ENCODE results near the gene CCDC178.
"Not testable (repeated sequence)": the region's sequence is repeated elsewhere in the genome, so short reads cannot be mapped to it uniquely, and the experiment has no call there.

The CCDC178 gene

DNA sequence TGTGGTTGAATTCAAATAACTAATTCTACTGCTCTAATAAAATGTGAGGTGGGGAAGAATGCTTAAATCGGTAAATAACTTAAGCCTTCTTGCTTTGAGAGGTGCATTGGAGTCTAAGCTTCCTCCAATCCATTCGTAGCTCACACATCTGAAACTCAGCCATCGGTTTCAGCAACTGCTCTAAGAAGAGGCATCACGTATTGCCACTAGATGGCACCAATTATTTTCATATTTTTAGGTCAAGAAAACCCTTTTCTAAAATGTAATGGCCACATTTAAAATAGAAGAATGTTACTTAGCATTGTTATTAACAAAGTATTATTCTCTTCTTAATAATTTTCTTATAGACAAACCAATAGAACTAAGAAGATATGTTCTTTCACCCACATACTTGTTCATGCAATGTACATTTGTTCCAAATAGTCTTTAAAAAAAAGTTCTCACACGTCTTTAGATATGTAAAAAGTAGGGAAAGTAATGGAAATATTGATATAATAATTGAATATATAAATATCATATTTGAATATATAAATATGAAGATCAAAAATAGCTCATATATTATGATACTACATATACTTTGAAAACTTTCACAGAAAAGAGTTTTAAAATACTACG lies 229.8 kb downstream of the CCDC178 start:
- DNase-seq = peak; percentile 88

DNA sequence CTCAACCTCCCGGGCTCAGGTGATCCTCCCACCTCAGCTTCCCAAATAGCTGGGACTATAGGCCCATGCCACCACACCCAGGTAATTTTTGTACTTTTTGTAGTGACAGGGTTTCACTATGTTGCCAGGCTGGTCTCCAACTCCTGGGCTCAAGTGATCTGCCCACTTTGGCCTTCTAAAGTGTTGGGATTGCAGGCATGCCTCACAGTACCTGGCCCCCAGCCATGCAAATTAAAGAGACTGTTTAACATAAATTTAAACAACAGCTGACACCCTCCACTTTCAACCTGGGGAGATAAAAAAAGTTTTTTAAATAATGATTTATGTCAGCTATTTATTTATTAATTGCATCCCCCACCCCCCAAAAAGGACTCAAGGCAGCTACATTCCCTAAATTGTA lies 234.7 kb downstream of the CCDC178 start:
- DNase-seq = no peak

DNA sequence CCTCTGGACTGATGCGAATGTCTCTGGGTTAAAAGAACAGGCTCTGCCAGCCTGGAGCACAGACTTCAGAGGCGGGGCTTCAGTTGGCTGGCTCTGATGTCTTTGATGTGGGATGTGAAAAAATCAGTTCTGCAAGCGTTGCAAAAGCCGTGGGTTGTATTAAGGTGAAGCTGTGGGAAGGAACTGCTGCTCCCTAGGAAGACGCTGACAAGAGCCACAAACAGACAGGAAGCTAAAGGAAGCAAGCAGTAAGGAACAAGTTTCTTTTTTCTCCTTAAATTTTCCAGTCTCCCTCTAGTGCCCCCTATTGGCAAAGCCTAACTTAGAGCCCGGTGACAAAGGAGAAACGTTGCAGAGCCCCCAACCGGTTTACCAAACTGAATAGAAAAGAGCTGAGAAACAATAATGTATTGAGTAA lies 239.0 kb downstream of the CCDC178 start:
- peak; percentile 24 for DNase-seq

DNA sequence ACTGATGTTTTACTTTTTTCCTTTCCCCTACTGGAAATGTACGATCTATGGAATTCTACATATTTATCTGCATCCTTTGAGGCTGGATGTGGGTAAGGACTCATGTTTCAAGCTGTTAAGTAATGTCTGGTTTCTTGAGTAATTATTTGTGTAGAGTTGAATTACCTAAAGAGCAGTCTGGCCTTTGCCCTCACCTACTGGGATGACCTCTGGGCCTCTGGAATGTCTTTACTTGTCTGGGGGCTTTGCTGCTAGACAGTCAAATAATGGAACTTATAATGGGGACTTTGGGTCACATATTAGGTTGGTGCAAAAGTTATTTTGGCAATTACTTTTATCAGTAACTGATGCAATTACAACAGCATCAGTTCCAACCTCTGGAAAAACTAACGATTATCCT lies 244.7 kb downstream of the CCDC178 start:
- DNase-seq = no peak

DNA sequence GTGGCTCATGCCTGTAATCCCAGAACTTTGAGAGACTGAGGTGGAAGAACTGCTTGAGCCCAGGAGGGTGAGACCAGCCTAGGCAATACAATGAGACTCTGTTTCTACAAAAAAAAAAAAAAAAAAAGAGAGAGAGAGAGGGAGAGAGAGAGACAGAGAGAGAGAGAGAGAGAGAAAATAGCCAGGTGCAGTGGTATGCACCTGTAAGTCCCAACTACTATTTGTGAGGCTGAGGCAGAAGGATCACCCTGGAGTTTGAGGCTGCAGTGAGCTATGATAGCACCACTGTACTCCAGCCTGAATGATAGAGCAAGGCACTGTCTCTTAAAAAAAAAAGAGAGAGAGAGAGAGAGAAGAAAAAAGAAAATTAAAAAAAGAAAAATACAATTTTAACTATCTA lies 245.7 kb downstream of the CCDC178 start:
- no peak for DNase-seq

DNA sequence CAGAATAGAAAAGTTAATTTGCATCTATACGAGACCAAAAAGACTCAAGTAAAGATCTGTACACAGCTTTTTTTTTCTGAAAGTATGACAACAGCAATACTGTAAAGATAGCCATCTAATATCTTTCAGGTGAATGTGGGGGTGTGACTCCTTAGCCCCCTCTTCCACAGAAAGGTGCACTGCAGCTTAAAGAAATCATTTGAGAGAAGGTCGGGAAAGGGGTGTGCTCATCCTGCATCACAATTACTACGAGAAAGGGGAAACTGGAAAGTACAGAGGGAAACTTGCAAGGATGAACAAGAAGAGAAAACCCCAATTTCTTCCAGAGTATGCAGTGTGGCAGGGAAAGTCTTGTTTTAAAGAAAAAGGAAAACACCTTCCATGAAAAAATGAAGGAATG lies 255.6 kb downstream of the CCDC178 start:
- no peak for DNase-seq

DNA sequence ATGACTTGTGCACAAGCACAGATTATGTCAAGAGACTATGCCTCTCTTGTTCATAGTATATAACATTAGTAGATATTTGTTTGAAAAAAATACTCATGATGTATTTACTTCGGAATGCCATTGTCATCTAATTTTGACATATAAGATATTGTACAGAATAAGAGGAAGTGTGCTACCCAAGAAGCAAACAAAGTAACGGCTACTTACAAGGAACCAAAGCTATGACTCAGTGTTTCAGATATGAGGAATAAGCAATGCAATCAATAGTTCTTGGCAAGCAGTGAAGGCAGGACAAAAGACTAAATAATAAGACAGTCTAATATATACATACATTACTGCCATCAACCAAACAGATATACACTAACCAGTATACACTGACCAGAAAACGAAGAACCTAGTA lies 256.3 kb downstream of the CCDC178 start:
- DNase-seq = no peak

DNA sequence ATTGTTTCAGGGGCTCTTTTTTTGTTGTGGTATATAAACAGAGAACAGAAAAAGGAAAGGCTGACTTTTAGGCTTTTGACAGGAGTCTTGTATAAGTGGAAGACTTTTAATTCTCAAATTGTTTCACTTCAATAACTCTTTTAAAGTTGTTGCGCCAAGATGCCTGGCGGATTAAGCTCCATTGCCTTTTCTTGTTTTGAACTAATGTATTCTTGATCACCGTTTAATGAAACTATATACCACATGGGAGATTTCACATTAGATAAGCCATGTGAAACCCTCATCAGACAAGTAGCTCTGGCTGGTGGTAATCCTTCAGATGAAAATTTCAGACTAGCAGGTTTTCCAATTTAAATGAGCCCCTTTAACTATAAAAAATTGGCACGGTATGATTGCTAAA lies 257.4 kb downstream of the CCDC178 start:
- no peak for DNase-seq

DNA sequence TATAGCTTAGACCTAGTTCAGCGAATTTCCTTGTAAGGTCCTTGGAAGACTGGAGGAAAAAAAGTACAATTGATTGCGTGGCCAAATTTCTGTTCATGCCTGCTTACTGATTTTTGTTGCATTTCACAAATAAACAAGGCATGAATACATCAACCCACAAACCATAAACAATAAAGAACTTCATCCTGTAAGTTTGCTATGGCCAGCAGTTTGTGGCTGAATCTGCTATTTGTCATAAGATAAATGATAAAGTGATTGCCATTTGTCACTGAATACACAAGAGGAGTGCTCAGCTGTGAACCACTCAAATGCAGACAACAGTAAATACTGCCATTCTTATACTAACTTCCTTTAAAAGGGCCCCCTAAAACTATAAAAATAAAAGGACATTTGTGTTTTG lies 259.5 kb downstream of the CCDC178 start:
- DNase-seq = no peak

DNA sequence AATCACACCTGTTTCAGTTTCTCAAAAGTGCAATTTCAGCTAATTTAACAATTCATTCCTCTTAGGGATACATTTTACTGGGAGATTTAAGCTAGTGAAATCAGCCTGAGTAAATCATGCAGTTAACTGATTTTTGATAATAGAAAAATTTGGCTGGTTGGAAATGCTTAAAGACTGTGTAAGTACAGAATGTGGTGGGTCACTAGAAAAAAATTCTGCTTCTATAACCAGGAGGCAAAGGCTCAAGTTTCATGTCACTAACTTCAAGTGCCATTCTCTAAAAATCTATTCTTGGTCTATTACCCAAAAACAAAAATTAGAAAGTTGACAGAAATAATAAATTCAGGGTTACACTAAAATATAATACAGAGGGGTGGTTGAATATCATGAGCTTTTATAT lies 271.3 kb downstream of the CCDC178 start:
- DNase-seq = no peak

DNA sequence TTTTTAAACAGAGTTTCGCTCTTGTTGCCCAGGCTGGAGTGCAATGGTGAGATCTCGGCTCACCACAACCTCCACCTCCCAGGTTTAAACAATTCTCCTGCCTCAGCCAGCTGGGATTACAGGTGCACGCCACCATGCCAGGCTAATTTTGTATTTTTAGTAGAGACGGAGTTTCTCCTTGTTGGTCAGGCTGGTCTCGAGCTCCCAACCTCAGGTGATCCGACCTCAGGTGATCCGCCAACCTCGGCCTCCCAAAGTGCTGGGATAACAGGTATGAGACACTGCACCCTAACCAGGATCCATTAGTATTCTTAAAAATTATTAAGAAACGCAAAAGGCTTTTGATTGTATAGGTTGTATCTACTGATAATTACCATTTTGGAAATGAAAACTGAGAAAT lies 276.4 kb downstream of the CCDC178 start:
- DNase-seq = not testable (repeated sequence)

DNA sequence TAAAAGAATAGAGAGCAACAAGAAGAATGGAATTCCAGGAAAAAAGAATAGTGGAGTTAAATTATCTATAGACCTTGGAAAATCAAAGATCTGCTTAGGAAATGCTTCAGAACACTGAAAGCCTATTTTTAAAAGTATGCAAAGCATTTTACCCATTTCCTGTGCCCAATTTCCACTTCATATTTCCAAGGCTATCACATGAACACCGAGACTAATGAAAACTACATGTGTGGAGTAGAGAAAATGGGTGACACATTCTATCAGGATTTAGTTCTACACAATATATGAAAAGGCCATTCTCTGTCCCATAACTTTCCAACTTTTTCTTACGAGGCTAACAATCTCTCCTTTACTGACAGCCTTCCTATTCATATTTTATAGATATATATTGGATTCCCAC lies 279.4 kb downstream of the CCDC178 start:
- no peak for DNase-seq

DNA sequence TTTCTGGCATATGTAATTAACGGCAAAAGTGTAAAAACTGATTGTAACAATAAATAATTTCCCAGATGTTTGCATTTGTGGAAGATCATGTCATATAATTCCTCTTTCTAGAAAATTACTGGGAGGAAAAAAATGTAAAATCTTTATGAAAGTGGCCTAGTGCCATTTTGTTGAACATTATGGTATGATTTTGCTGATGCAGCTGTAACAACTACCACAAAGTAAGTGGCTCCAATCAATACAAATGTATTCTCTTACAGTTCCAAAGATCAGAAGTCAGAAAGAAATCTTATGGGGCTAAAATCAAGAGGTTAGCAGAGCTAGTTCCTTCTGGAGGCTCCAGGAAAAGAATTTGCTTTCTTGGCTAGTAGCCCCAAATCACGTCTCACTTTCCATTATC lies 281.4 kb downstream of the CCDC178 start:
- no peak for DNase-seq

DNA sequence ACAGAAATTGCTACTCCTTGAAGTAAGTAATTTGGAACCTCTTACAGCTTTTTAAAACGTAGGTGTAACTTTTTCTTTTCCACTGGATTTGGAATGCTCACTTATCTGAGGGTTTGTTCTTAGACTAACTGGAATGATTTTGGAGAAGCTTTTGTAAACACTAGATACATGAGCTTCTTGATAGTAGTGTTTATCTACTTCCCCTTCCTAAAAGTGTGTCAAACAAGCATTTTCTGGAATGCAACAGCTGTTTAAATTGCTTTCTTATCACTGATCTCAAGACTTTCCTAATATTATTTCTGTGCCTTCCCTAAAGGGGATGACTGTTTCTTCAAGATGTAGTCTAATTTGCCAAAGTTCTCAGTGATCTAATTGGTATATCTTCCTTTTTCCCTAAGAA lies 282.6 kb downstream of the CCDC178 start:
- DNase-seq = no peak

DNA sequence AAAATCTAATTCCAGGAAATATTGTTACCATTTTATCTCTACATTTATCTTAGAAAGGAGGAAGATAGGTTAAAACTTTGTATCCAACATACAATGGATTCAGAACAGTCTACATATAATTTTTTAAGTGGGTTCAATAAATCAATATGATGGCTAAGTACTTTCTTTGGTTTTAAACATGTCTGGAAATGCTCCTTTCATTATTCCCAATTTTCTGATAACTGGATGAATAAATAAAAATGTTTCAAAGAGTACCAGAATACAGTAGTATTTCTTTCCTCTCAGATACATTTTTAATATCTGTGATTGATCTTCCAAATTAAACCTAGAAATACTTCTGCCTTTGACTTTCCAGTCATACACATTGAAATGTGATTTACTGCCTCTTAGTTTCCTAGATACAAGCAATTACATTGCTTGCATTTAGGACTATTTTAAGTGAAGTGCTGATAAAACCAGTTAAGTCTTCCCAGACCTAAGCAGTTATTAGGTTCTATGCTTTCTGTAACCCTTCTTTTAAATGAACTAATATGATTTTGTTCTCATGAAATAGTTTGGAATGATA lies 283.5 kb downstream of the CCDC178 start:
- no peak for DNase-seq

DNA sequence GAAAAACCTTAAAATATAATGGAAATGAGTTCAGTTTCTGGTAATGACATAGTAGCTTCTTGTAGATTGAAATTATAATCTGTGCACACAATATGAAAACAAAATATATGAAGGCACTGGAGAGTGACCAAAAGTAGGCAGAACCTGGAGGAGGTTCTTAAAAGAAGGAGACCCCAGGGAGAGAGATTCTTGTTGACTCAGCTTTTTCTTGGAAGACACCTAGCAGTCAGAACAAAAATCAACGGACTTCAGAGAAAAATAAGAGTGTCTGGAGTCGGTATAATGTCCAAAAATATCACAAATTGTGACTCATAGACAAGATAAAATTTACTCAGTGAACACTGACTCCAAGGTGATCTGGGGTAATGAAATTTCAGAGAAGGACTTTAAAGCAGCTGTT lies 286.5 kb downstream of the CCDC178 start:
- DNase-seq = no peak

DNA sequence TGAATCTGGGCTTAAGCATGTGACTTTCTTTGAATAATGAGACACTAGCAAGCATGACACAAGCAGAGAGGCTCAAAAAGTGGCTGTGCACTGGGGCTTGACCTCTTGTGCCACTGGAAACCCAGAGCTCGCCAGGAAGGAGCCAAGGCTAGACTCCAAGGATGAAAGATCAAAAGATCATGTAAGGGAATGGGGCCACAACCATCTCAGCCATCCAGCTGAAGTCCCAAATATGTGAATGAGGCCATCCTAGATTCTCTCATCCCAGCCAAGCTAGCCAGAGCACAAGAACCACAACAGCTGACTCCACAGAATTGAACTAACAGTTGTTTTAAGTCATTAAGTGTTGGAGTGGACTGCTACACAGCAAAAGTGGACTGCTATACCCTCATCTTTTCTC lies 288.1 kb downstream of the CCDC178 start:
- no peak for DNase-seq

DNA sequence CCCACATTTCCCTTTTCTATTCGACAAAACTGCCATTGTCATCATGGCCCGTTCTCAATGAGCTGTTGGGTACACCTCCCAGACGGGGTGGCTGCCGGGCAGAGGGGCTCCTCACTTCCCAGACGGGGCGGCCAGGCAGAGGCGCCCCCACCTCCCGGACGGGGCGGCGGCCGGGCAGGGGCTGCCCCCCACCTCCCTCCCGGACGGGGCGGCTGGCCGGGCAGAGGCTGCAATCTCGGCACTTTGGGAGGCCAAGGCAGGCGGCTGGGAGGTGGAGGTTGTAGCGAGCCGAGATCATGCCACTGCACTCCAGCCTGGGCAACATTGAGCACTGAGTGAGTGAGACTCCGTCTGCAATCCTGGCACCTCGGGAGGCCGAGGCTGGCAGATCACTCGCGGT lies 292.7 kb downstream of the CCDC178 start:
- not testable (repeated sequence) for DNase-seq

DNA sequence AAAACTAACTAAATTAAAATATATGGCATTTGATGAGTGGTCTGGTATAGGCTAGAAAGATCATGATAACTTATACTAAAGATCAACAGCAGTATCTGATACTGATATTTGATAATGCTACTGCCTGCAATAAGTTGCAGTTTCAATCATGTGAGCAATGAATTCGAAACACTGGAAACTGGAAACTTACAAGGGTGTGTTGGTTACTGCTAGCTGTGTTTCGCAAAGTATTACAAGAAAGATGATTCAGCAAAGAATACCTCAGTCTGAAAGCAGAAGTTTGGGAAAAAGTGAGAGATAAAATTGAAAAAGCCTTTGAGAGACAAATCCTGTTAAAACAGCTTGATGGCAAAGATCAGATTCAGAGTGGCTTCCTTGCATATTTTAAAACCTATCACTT lies 294.5 kb downstream of the CCDC178 start:
- DNase-seq = no peak

DNA sequence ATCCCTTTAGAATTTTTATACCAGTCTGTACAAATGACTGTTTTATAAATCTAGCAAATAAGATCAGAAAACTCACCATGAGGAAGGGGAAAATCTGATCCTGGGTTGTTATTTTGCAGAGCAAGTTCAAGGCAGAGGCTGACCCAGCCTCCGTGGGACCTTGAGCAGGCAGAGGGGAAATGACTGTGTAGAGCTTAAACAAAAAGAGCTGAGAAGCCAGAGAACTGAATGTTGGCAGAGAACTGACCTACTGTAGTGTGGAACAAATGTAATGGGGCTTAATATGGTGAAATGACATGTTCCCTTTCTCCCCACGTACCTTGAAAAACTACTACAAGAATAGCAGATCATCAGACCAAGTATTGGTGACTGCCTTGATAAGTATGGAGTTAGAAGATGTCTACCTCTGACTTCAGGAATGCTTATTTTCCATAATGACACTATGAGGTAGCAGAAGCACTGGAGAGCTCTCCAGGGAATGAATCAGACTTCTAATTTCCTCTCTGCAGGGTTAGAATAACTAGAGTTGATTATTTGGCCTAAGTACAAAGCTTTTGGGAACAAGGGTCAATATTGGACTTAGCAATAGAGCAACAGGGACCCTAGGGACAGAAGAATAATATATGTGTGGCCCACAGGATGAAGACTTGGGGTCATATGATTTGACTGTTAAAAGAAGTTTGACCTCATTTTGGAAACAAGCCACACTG lies 304.4 kb downstream of the CCDC178 start:
- no peak for DNase-seq

DNA sequence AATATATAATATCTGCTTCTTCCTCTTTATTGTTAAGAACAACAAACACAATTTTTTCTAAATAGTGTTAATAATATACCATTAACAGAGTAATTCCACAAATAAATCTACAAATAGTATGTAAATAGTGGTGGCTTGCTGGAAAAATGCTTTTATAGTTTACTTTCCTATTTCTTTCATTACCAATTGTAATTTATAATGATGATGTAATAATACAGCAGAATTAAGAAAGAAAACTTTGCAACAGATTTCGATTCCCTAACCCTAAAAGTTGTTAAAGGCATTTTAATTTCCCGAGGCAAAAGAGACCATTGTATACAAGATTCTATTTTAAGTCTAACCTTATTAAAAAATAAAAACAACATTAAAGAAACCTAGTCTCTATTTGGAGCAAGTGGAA lies 307.9 kb downstream of the CCDC178 start:
- DNase-seq = no peak

DNA sequence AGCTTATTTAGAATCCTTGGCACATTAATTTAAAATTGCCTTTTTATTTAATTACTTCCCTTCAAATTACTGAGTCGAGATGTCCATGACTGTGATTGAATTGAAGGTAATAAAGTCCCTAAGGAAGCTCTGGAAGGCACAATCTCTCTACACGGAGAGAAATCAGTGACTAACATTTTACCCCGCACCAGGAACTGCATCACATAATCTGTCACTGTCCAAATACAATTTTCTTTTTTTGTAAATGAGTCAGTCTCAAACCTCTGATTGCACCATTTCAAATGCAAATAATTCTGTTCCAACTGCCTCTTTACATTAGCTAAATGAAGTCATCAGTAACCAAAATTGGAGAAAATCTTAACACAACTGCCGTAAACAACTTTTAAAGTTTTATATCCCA lies 311.9 kb downstream of the CCDC178 start:
- DNase-seq = no peak

DNA sequence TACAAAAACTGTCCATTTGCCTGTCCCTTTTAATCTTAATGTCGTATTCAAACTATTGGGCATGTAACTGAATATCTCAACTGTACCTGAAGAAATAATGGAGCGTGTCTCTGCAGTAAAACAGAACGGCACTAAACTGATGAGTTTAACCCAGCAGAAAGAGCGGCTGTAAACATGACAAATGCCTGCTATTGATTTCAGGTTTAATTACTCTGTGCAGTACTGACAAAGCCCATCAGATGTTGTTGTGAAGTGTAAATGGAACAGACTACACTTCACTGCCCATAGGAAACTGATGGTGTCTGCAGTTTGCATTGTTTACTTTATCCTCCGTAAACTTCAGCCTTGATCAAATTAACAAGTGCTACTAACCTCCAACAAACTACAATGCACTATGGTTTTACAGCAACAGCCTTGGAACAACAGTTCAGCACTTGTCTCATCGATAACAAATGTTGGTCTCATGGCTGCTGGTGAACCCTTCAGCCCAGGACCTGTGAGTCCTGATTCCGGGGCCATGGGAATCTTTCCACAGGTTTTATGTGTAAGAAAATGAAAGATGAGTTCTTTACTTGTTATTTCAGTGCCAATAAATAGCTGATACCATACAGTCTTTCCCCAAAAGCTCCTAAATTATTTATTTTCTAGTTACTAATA lies 316.5 kb downstream of the CCDC178 start:
- DNase-seq = peak; percentile 92

DNA sequence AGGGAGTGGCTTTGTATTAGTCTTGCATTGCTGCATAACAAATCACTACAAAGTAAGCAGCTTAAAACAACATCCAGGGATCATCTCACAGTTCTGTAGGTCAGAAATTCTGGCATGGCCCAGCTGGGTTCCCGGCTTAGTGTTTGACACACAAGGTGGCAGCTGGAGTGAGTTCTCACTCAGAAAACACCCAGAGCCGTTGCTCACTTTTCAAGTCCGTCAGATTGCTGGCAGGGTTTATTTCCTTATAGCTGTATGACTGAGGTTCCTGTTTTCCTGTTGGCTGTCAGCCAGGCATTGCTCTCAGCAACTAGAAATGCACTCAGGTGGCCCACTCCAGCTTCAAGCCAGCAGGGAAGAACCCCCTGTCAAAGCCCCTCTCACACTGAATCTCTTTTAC lies 324.1 kb downstream of the CCDC178 start:
- peak; percentile 69 for DNase-seq
